ENCODE results near the gene MCM3AP.

DNA sequence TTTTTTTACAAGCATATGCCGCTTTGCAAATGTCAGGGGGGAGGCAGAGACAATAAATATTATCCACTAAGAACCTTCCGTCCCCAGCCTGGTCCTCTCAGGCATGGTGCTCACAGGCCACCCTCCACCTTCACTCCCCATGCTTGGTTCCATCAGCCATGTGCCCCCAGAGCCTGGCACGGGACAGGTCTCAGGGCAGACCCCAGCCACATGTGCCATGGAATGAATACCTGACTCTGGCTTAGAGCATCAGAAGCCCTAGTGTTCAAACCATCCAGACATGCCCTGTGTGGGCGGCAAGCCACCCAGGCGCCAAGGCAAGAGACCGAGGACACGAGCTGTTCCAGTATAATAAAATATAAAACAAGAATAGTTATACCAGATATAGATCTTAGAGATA, 62.2 kb downstream of the MCM3AP start:
- no peak for TF ChIP-seq CTCF (IDR thresholded peaks at IDR 0.05)
- TF ChIP-seq EP300 (IDR thresholded peaks at IDR 0.05): no peak

Data from esophagus muscularis mucosa (tissue), 3 donors.